Measurements from ENCODE around the gene FSTL1.

The FSTL1 gene

DNA sequence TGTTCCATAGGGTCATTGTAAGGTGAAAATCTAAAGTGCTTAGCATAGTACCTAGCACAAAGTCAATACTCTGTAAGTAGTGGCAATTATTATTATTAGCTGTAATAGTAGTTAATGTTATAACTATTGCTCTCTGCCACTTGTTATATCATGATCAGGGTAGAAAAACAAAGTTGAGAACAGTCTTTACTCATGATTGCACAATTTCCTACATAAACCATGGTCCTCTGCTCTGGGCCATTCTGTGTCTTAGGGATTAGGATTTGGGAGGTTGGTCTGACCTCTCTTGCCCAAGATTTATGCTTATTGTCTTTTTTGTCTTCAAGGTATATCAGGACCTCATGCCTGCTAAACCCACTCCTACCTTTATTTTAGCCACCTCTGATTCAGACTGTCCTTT, 97.3 kb downstream of the FSTL1 start:
- DNase-seq (ENCODE audit: low read depth) = peak; percentile 32

GRCh38 chr3:120352017-120352416, 98.8 kb downstream of the FSTL1 start:
- DNase-seq (ENCODE audit: low read depth) = no peak

DNA sequence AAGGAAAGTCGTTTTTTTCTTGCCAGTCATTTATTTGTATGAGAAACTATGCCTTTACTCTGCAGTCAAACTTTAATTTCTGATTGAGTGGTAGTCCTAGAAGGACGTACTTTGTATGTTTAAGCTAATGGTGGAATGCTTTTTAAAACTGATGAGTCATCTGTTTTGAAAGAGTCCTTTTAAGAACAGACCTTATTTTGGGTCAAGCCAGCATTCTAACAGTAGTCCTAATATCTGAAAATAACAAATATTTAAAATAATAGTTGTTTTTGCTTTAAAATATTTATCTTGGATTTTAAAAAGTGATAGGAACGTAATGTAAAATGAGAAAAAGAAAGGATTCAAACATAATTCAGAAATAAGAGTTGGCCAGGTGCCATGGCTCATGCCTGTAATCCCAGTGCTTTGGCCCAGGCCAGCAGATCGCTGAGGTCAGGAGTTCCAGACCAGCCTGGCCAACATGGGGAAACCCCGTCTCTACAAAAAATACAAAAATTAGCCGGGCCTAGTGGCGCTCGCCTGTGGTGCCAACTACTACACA, 100.3 kb downstream of the FSTL1 start:
- DNase-seq (ENCODE audit: low read depth) = peak; percentile 88

- DNase-seq (ENCODE audit: low read depth) = no peak
Measured at GRCh38 chr3:120349855-120350125, 101.0 kb downstream of the FSTL1 start.

GRCh38 chr3:120348991-120349854, 101.6 kb downstream of the FSTL1 start, which contains the start of gene LRRC58:
Gene LRRC58 (minus strand): TSS chr3:120349354. CDS start chr3:120349243, 111 bp downstream.
- peak; percentile 93 for DNase-seq (ENCODE audit: low read depth)

DNA sequence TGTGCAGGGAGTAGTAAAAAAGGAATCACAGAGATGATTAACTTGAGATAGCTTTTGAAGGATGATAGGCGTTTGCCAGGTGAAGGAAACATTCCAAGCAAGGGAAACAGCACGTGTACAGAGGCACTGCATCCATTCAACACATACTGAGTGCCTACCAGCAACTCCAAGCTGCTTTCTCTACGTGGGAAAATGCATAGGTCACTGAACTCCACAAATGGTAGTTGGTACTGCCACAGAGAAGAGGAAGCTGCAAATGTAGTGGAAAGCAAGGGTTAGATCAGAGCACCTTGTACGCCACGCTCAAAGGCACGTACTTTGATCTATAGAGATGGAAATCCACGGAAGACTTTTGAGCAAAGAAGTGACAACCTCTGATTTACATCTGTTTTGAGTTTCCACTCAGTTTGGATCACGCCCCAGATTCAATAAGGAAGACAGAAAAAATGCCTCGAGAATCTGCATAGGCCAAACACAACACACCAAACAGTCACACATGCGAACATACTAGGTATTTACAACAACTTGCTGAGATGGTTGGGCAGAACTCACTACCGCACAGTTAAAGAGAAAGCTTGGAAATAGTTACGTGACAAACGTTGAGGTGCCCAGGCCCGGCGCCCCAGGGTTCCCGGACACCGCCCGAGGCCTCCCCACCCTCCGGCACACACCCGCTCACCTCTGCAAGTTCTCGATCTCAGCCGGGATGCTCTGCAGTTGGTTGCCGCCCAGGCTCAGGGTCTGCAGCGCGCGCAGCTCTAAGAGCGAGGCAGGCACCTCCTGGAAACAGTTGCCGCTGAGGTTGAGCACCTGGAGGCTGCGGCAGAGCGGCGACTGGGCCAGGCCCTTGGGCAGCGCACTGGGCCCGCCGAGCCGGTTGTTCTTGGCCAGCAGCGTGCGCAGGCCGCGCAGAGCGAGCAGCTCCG, 102.5 kb downstream of the FSTL1 start:
- DNase-seq (ENCODE audit: low read depth) = peak; percentile 28

- DNase-seq (ENCODE audit: low read depth) = peak; percentile 48
Measured at GRCh38 chr3:120344349-120344748, 106.4 kb downstream of the FSTL1 start.

All from iris pigment epithelial cell (primary cell).